CD14-positive monocyte (primary cell): Measurements from ENCODE around the gene CDK4. TPM values are rescaled to one million over a fixed set of nuclear protein-coding genes. Genes with fewer than 3 reads are reported as not detected.

ENCODE experiments used
- DNase-seq, 3 donors: peaks; one replicate each; pipeline ENCODE4 v3.0.0-alpha.2; 2011 to 2022
- H2AFZ ChIP-seq: 2 replicates; pipeline ENCODE4 v1.6.0; 2012; ENCODE audit warnings: mild to moderate bottlenecking, low read depth, low read length, inconsistent platforms; ENCODE audit not compliant: insufficient read depth, poor library complexity, severe bottlenecking
- H3K27ac ChIP-seq, 2 donors: 1 replicate in 1 of 2; 2 replicates in 1 of 2; pipeline ENCODE4 v1.5.1; 2012 to 2013; ENCODE audit warnings: low read length in 2 of 2, control low read depth in 1 of 2, inconsistent platforms in 1 of 2, low read depth in 1 of 2, mild to moderate bottlenecking in 1 of 2
- H3K27me3 ChIP-seq, 2 donors: one replicate each; pipeline versions ENCODE4 v1.6.0 to v1.6.1; 2011 to 2013; ENCODE audit warnings: low read length in 2 of 2; ENCODE audit not compliant: control insufficient read depth in 2 of 2, insufficient read depth in 2 of 2
- H3K36me3 ChIP-seq, 2 donors: replicated peaks in 1 of 2; 1 replicate in 1 of 2; 2 replicates in 1 of 2; pipeline versions ENCODE4 v1.5.1 to v1.6.1; 2012 to 2013; ENCODE audit warnings: low read length in 2 of 2, control low read depth in 1 of 2, inconsistent platforms in 1 of 2, mild to moderate bottlenecking in 1 of 2; ENCODE audit not compliant: insufficient read depth in 2 of 2, control insufficient read depth in 1 of 2
- H3K4me1 ChIP-seq, 2 donors: 1 replicate in 1 of 2; 2 replicates in 1 of 2; pipeline versions ENCODE4 v1.5.1 to v1.6.1; 2012 to 2013; ENCODE audit warnings: low read length in 2 of 2, control low read depth in 1 of 2, inconsistent platforms in 1 of 2, mild to moderate bottlenecking in 1 of 2, moderate library complexity in 1 of 2; ENCODE audit not compliant: insufficient read depth in 2 of 2, control insufficient read depth in 1 of 2
- H3K4me2 ChIP-seq: replicated peaks from 2 replicates; pipeline ENCODE3; 2012; ENCODE audit warnings: low read length, moderate library complexity, mild to moderate bottlenecking; ENCODE audit not compliant: poor library complexity, severe bottlenecking; ENCODE audit errors: extremely low read depth
- H3K4me3 ChIP-seq, 3 experiments: fragments of 200-600 bp in 1 of 3; sonication (generic) in 1 of 3; replicated peaks in 1 of 3; 1 replicate in 2 of 3; 2 replicates in 1 of 3; pipeline ENCODE4 v1.5.1; 2011 to 2013; ENCODE audit warnings: low read length in 3 of 3, mild to moderate bottlenecking in 3 of 3, control low read depth in 2 of 3, low read depth in 2 of 3, inconsistent platforms in 1 of 3, moderate library complexity in 1 of 3
- H3K79me2 ChIP-seq: 2 replicates; pipeline ENCODE4 v1.6.0; 2012; ENCODE audit warnings: mild to moderate bottlenecking, control low read depth, inconsistent platforms, low read length, moderate library complexity; ENCODE audit not compliant: insufficient read depth
- H3K9ac ChIP-seq: 2 replicates; pipeline ENCODE4 v1.6.0; 2017; ENCODE audit warnings: low read length, mild to moderate bottlenecking; ENCODE audit not compliant: insufficient read depth, poor library complexity, severe bottlenecking
- H3K9me3 ChIP-seq, 2 donors: replicated peaks in 1 of 2; 1 replicate in 1 of 2; 2 replicates in 1 of 2; pipeline versions ENCODE4 v1.5.1 to v1.6.1; 2012 to 2013; ENCODE audit warnings: low read length in 2 of 2, control low read depth in 1 of 2; ENCODE audit not compliant: control insufficient read depth in 1 of 2, insufficient read depth in 1 of 2
- H4K20me1 ChIP-seq: 2 replicates; pipeline ENCODE4 v1.6.0; 2012; ENCODE audit warnings: mild to moderate bottlenecking, low read length, control low read depth, moderate library complexity; ENCODE audit not compliant: insufficient read depth
- H3K27ac Mint-ChIP-seq, 7 donors: one replicate each; pipeline ENCODE4 v1.8.0; 2020; ENCODE audit warnings: mild to moderate bottlenecking in 7 of 7, mixed read lengths in 7 of 7, moderate library complexity in 6 of 7, inconsistent platforms in 2 of 7
- H3K27me3 Mint-ChIP-seq, 3 donors: one replicate each; pipeline ENCODE4 v1.8.0; 2021 to 2022; ENCODE audit warnings: low read depth in 3 of 3, mild to moderate bottlenecking in 3 of 3, mixed read lengths in 3 of 3, moderate library complexity in 3 of 3, inconsistent platforms in 1 of 3
- H3K36me3 Mint-ChIP-seq, 2 donors: one replicate each; pipeline ENCODE4 v1.8.0; 2020; ENCODE audit warnings: mixed read lengths in 2 of 2, inconsistent platforms in 1 of 2, mild to moderate bottlenecking in 1 of 2
- H3K4me1 Mint-ChIP-seq: one replicate; pipeline ENCODE4 v1.8.0; 2020; ENCODE audit warnings: mild to moderate bottlenecking, mixed read lengths
- H3K4me3 Mint-ChIP-seq, 2 donors: one replicate each; pipeline ENCODE4 v1.8.0; 2020; ENCODE audit warnings: mild to moderate bottlenecking in 2 of 2, mixed read lengths in 2 of 2, moderate library complexity in 1 of 2
- H3K9me3 Mint-ChIP-seq, 7 donors: one replicate each; pipeline ENCODE4 v1.8.0; 2020 to 2022; ENCODE audit warnings: mixed read lengths in 7 of 7, mild to moderate bottlenecking in 6 of 7, moderate library complexity in 6 of 7, inconsistent platforms in 2 of 7
- CTCF ChIP-seq: fragments of 200-600 bp; IDR thresholded peaks from one replicate; pipeline ENCODE4 v1.8.0; 2022; ENCODE audit warnings: antibody characterized with exemption, mild to moderate bottlenecking
- WGBS: methylation state at CpG from one replicate; pipeline ENCODE4 v1.1.5; 2013; ENCODE audit warnings: missing lambda C conversion rate; ENCODE audit not compliant: insufficient coverage; 5-methylcytosine and 5-hydroxymethylcytosine counted together
- intact Hi-C, 2 donors: fragments of 100-400 bp; cut with micrococcal nuclease; formaldehyde crosslinking; loops; one replicate each; pipeline versions ENCODE4 v1.15.0 to v1.15.1; 2023
- polyA plus RNA-seq, 3 donors: library from polyadenylated mRNA; depleted of rRNA in 1 of 3; unstranded in 2 of 3; stranded (reverse) in 1 of 3; fragments of 300-500 nt in 2 of 3; fragments of >200 nt in 1 of 3; fragmentation: Illumina TruSeq in 2 of 3; gene quantifications; 1 replicate in 2 of 3; 2 replicates in 1 of 3; pipeline ENCODE4 v1.2.3, GENCODE V29; 2012 to 2021

The CDK4 gene
- polyA plus RNA-seq, 3 donors = 26.2 to 38.4 (median 27.4) TPM

DNA sequence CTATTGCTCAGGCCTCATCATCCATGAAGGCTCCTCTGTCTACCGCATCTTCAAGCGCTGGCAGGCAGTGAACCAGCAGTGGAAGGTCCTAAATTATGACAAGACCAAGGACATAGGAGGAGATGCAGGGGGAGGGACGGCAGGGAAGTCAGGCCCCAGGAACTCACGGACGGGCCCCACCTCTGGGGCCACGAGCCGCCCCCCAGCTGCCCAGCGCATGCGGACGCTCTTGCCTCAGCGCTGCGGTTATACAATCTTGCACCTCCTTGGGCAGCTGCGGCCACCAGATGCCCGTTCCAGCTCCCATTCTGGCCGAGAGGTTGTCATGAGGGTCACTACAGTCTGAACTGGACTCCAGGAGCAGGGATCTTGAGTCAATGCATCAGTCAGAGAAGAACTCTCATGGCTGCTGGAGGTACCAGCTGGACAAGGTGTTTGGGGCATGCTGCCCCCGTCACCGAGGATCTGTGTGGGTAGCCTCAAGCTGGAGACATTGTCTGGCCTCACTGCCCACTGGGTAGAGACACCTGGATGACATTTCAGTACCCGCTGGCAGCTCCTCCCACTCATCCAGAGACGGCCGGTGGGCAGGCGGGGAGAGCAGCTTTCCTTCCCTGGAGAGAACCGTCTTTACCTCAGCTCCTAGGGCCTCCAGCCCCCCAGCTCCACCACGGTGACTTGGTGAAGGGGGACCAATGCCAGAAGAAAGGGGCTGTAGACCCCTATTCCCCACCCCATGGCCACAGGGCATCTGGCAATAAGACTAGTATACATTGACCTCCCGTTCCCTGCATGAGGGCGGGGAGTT is 6.6 kb upstream of the CDK4 start:
- Histone ChIP-seq H3K27ac (no peak overlapping the region), H3K9ac (no peak overlapping the region), H3K27me3 (peaks cover 3 to 18% of the 10 kb centered on the region in 2 donors), H3K4me3 (no peak overlapping the region), H4K20me1 (no peaks in the 10 kb centered on the region), H3K36me3 (peaks cover 6 to 14% of the 10 kb centered on the region in 2 donors), H3K79me2 (no peaks in the 10 kb centered on the region), H3K4me1 (peaks cover 22 to 24% of the 10 kb centered on the region in 2 donors), H2AFZ (no peak overlapping the region), H3K9me3 (no peaks in the 10 kb centered on the region), H3K4me2 (no peak overlapping the region)
- Mint-ChIP-seq H3K4me3 (no peak overlapping the region), H3K27me3 (peaks cover 15 to 20% (median 16%) of the 10 kb centered on the region in 3 donors), H3K9me3 (peaks cover 0 to 7% (median 0%) of the 10 kb centered on the region in 7 donors), H3K4me1 (peaks cover 22% of the 10 kb centered on the region), H3K36me3 (peaks cover 10 to 17% of the 10 kb centered on the region in 2 donors), H3K27ac (no peak overlapping the region)
- no peak for TF ChIP-seq CTCF
- WGBS = 97% methylated on average over 17 of the region's 25 CpGs
- no peak for DNase-seq
- intact Hi-C loops = loop anchor here in 1 of 2 donors (10.0 kb wide), 1 partner anchor 214 kb away; the partner anchor contains the start of gene DCTN2

- no peak overlapping the region for H3K4me3 Mint-ChIP-seq
- Histone ChIP-seq H3K27ac (no peak overlapping the region), H3K9me3 (no peaks in the 10 kb centered on the region), H3K4me1 (peaks cover 25 to 27% of the 10 kb centered on the region in 2 donors), H3K36me3 (peaks cover 6 to 14% of the 10 kb centered on the region in 2 donors), H3K4me3 (no peak overlapping the region), H3K27me3 (peaks cover 0 to 9% of the 10 kb centered on the region in 2 donors), H3K79me2 (peaks cover 2% of the 10 kb centered on the region), H4K20me1 (no peaks in the 10 kb centered on the region), H3K9ac (no peak overlapping the region), H2AFZ (no peak overlapping the region), H3K4me2 (no peak overlapping the region)
- peaks cover 5 to 15% of the 10 kb centered on the region in 2 donors for H3K36me3 Mint-ChIP-seq
- 97% methylated on average over 3 of the region's 4 CpGs for WGBS
- peaks cover 0 to 7% (median 0%) of the 10 kb centered on the region in 7 donors for H3K9me3 Mint-ChIP-seq
- H3K4me1 Mint-ChIP-seq = peaks cover 30% of the 10 kb centered on the region
- H3K27ac Mint-ChIP-seq = no peak overlapping the region
- TF ChIP-seq CTCF = no peak
- no peak for DNase-seq
- intact Hi-C loops = loop anchor here in 1 of 2 donors (10.0 kb wide), 1 partner anchor 213 kb away; the partner anchor contains the start of gene DCTN2
- H3K27me3 Mint-ChIP-seq = peaks cover 7 to 14% (median 7%) of the 10 kb centered on the region in 3 donors
These were observed 5.7 kb upstream of the CDK4 start for GRCh38 chr12:57757771-57758170.
